MCF 10A (cell line): ENCODE measurements around the gene RCAN1. TPM values are rescaled to one million over a fixed set of nuclear protein-coding genes. Genes with fewer than 3 reads are reported as not detected.

Source experiments
- BruUV-seq: library from RNA; stranded (reverse); fragments of 400-500 nt; replicated peaks from 2 replicates; lab custom pipeline; 2021; lab: Mats Ljungman, UMichigan
- CTCF ChIA-PET: fragments of 300-600 bp; sonication (Branson Sonifier 250); formaldehyde crosslinking; extraction: SDS; loops from one replicate; lab custom pipeline; 2021; ENCODE audit warnings: antibody characterized with exemption, inconsistent platforms; lab: Yijun Ruan, JAX
- POLR2A ChIA-PET: fragments of 300-600, 350-650 bp; sonication (Branson Sonifier 250); formaldehyde crosslinking; extraction: SDS; loops from one replicate; lab custom pipeline; 2020; ENCODE audit warnings: antibody characterized with exemption, inconsistent platforms; lab: Yijun Ruan, JAX
- DNase-seq: peaks from one replicate; pipeline ENCODE4 v3.0.0-alpha.2; 2018; ENCODE audit not compliant: unreplicated experiment
- H3K27ac Mint-ChIP-seq: one replicate; pipeline ENCODE4 v1.8.0; 2022; ENCODE audit warnings: mild to moderate bottlenecking, low read depth, mixed read lengths; ENCODE audit not compliant: unreplicated experiment
- H3K27me3 Mint-ChIP-seq: one replicate; pipeline ENCODE4 v1.8.0; 2022; ENCODE audit warnings: mixed read lengths; ENCODE audit not compliant: insufficient read depth, unreplicated experiment
- H3K36me3 Mint-ChIP-seq: one replicate; pipeline ENCODE4 v1.8.0; 2022; ENCODE audit warnings: mild to moderate bottlenecking, moderate library complexity, mixed read lengths; ENCODE audit not compliant: insufficient read depth, unreplicated experiment
- H3K4me1 Mint-ChIP-seq: one replicate; pipeline ENCODE4 v1.8.0; 2022; ENCODE audit warnings: mixed read lengths; ENCODE audit not compliant: insufficient read depth, unreplicated experiment
- H3K4me3 Mint-ChIP-seq: one replicate; pipeline ENCODE4 v1.8.0; 2022; ENCODE audit warnings: mild to moderate bottlenecking, moderate library complexity, mixed read lengths; ENCODE audit not compliant: unreplicated experiment
- H3K9me3 Mint-ChIP-seq: one replicate; pipeline ENCODE4 v1.8.0; 2022; ENCODE audit warnings: mixed read lengths; ENCODE audit not compliant: unreplicated experiment
- intact Hi-C: fragments of 100-400 bp; cut with micrococcal nuclease; formaldehyde crosslinking; loops from 2 replicates; pipeline ENCODE4 v1.14.1; 2022
- total RNA-seq: library from RNA; stranded (reverse); gene quantifications from 2 replicates; pipeline ENCODE4 v1.2.3, GENCODE V29; 2022
- TF ChIP-seq, protein P1 (sequence below): fragments of 200-600 bp; IDR thresholded peaks from one replicate; pipeline ENCODE4 v1.8.0; 2022; ENCODE audit warnings: antibody characterized with exemption, mild to moderate bottlenecking; ENCODE audit not compliant: unreplicated experiment

RCAN1 gene
- total RNA-seq, 1 experiment from 2014 or later, result 11.9 TPM

DNA sequence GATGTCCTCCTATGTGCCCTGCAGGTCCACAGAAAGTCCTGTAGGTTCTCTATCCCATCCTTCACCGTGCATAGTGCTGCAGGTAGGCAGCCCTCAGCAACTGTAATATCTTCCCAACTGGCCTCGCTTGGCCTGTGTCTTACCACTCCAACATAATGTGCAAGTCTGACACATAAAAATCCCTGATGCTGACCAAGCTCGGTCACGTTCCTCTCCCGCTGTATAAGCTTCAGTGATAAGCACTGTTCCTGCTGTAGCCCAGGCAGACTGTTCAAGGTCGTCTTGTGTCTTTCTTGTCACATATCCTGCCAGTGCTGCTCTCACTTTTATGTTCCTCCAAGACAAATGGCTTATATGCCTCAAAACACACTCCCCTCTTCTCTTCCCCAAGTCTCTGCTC, 83.5 kb downstream of the RCAN1 start:
- no TSS peak for BruUV-seq
- no peak for DNase-seq
- Mint-ChIP-seq H3K4me3 (no peak overlapping the region), H3K36me3 (peaks cover 2% of the 10 kb centered on the region), H3K4me1 (peaks cover 14% of the 10 kb centered on the region), H3K9me3 (no peaks in the 10 kb centered on the region), H3K27ac (no peak overlapping the region), H3K27me3 (no peaks in the 10 kb centered on the region)
- intact Hi-C loops, result no loop called here
- TF ChIP-seq, protein P1, sequence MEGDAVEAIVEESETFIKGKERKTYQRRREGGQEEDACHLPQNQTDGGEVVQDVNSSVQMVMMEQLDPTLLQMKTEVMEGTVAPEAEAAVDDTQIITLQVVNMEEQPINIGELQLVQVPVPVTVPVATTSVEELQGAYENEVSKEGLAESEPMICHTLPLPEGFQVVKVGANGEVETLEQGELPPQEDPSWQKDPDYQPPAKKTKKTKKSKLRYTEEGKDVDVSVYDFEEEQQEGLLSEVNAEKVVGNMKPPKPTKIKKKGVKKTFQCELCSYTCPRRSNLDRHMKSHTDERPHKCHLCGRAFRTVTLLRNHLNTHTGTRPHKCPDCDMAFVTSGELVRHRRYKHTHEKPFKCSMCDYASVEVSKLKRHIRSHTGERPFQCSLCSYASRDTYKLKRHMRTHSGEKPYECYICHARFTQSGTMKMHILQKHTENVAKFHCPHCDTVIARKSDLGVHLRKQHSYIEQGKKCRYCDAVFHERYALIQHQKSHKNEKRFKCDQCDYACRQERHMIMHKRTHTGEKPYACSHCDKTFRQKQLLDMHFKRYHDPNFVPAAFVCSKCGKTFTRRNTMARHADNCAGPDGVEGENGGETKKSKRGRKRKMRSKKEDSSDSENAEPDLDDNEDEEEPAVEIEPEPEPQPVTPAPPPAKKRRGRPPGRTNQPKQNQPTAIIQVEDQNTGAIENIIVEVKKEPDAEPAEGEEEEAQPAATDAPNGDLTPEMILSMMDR, result no peak
- ChIA-PET POLR2A (interaction anchor here (0.7 kb wide), 1 partner anchor 77 kb away, joined by 3 read pairs; no protein-coding TSS in a partner anchor), CTCF (interaction anchor here (0.6 kb wide), 1 partner anchor 14 kb away, joined by 3 read pairs; no protein-coding TSS in a partner anchor)

DNA sequence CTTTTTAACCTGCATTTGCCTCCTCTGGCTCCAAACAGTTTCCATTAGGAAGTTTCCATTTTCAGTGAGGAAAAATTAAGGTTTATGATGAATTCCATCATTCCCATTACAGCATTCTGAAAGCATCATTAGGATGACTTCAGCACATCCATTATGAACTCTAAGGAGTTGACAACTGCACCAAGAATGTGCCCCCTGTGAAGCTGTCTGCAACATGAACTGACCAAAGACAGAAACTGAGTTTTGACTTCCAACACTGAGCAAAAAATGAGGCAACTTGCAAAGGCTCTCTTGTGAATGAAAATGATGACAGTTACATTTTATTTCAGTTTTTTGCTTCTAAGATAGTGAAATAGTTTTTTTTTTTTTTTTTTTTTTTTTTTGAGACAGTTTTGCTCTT, 84.7 kb downstream of the RCAN1 start:
- peaks cover 14% of the 10 kb centered on the region for H3K4me1 Mint-ChIP-seq
- H3K9me3 Mint-ChIP-seq, result no peaks in the 10 kb centered on the region
- no peaks in the 10 kb centered on the region for H3K27me3 Mint-ChIP-seq
- BruUV-seq, result no TSS peak
- no peaks in the 10 kb centered on the region for H3K36me3 Mint-ChIP-seq
- H3K27ac Mint-ChIP-seq, result no peak overlapping the region
- H3K4me3 Mint-ChIP-seq, result no peak overlapping the region
- TF ChIP-seq, protein P1, result no peak
- intact Hi-C loops, result no loop called here
- ChIA-PET CTCF (interaction anchor here (0.6 kb wide), 1 partner anchor 8 kb away, joined by 4 read pairs; no protein-coding TSS in a partner anchor), POLR2A (no interaction called here)
- DNase-seq, result no peak

DNA sequence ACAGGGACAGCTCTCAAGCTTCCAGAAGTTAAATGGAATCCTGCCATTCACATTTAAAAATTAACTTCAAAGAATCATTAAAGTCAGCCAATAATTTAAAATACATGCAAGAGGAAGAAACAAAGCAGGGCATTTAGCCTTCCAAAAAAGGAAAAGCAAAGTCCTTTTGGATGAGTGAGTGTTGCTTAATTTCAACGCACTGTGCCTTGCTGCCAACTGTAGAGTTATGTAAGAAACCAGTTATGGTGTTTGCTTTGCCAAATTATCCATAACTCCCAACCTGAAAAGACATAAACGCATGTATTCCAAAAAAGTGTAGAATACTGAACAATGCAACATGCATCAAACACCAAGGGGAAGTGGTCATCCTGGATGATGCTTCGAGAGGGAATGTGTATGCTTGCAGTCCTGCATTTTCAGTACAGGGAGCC, 86.8 kb downstream of the RCAN1 start:
- Mint-ChIP-seq H3K27ac (no peak overlapping the region), H3K4me1 (peaks cover 22% of the 10 kb centered on the region)

DNA sequence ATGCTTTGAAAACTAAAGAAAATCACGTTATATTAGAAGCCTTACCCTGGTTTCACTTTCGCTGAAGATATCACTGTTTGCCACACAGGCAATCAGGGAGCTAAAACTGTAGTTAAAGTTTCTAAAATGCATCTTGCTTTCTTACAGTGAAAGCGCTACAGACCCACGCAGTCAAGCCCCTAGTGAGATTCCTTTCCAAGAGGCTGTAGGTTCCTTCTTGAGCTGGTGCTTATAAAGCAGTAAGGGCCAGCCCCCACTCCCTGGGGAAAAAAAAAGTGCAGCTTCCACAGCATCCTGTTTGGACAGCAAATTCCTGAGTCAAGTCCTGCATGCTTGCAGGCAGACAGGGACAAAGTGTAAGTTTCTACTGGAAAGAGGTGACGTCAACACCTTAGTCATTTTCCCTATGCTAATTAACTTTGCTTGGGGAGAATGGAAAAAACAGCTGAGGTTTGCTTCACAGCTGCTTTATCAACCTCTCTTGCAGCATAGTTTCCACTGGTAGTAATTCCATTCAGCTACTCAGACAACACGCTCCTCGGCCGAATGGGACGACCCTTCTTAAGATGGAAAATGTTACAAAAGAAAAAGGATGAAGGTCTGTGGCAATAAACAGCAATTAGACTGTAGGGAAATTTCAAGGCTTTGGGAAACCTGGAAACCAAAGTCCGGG, 88.2 kb downstream of the RCAN1 start:
- peak; percentile 96 for DNase-seq
- peak overlapping the region; percentile 95 for H3K27ac Mint-ChIP-seq
- ChIA-PET POLR2A (interaction anchor here (0.6 to 2.3 kb wide), 17 partner anchors 11 to 612 kb away, joined by 3 to 22 read pairs (median 4); partner anchors contain the start of genes KCNE1 and RCAN1), CTCF (interaction anchor here (0.5 to 1.6 kb wide), 6 partner anchors 17 to 1392 kb away, joined by 3 to 7 read pairs (median 4); no protein-coding TSS in a partner anchor)
- no peaks in the 10 kb centered on the region for H3K27me3 Mint-ChIP-seq
- no peaks in the 10 kb centered on the region for H3K36me3 Mint-ChIP-seq
- intact Hi-C loops, result loop anchor here (1.0 kb wide), 1 partner anchor 18 kb away; no protein-coding TSS in a partner anchor
- TF ChIP-seq, protein P1, result no peak
- H3K4me3 Mint-ChIP-seq, result peak overlapping the region; percentile 76
- peaks cover 22% of the 10 kb centered on the region for H3K4me1 Mint-ChIP-seq
- BruUV-seq, result no TSS peak
- no peaks in the 10 kb centered on the region for H3K9me3 Mint-ChIP-seq

More for the DNA sequence above, 86.8 kb downstream of the RCAN1 start:
- TF ChIP-seq, protein P1, result no peak
- CTCF ChIA-PET, result interaction anchor here (0.7 kb wide), 1 partner anchor 10 kb away, joined by 3 read pairs; no protein-coding TSS in a partner anchor
- no TSS peak for BruUV-seq
- no peaks in the 10 kb centered on the region for H3K9me3 Mint-ChIP-seq
- no peaks in the 10 kb centered on the region for H3K36me3 Mint-ChIP-seq
- H3K27me3 Mint-ChIP-seq, result no peaks in the 10 kb centered on the region
- POLR2A ChIA-PET, result no interaction called here
- peak; percentile 58 for DNase-seq
- intact Hi-C loops, result no loop called here
- no peak overlapping the region for H3K4me3 Mint-ChIP-seq
